Smooth muscle cell of bladder (primary cell): Measurements from ENCODE around the gene KLF12. TPM values are rescaled to one million over a fixed set of nuclear protein-coding genes. Genes with fewer than 3 reads are reported as not detected.

Experiments used
- total RNA-seq: library from RNA; depleted of rRNA; stranded (reverse); fragments of >200 nt; gene quantifications from 2 replicates; pipeline ENCODE4 v1.2.3, GENCODE V29; 2014

The KLF12 gene
- 4.6 and 4.7 TPM in 2 replicates for total RNA-seq

DNA sequence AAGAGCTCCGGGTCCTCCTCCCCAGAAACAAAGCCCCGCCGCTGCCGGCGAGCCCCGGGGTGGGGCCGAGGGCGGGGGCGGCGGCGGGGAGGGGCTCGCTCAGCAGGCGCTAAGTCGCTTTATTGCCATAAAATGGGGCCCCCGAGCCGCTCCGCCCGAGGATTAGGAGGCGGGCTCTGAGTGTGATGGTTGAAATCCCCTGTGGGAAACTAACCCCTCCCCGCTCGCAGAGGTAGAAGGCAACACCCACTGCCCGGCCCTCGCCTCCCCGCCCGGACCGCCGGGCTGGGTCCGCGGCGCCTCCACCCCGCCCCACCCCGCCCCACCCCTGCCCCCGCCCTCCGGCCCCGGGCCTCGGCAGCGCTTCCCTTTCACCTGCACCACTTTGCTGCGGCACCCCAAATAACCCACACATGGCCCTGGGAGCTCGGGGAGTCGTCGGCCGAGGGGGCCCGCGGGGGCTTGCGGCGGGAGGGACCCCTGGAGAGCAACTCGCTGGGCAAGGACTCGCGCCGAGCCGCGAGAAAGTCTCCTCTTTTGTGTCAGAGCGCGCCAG is at the start of gene KLF12:
TSS of gene KLF12 (minus strand) at position 184 of the 556 bp plus-strand sequence.

